Stimulated activated CD8-positive, alpha-beta memory T cell treated with anti-CD3 and anti-CD28 coated beads, Interleukin-4, amount 100 ng/mL, for 48 hours (primary cell): ENCODE results near the gene MYO9A.

Experiments used
- DNase-seq: peaks from one replicate; pipeline ENCODE4 v3.0.0-alpha.2; 2020

MYO9A gene

GRCh38 chr15:71804695-71805470, 313.1 kb downstream of the MYO9A start:
- no peak for DNase-seq

GRCh38 chr15:71804226-71804625, 313.7 kb downstream of the MYO9A start:
- DNase-seq: no peak

GRCh38 chr15:71802770-71803169, 315.2 kb downstream of the MYO9A start:
- peak; percentile 70 for DNase-seq

GRCh38 chr15:71801935-71802655, 315.9 kb downstream of the MYO9A start:
- DNase-seq: no peak

GRCh38 chr15:71800835-71801745, 316.9 kb downstream of the MYO9A start:
- DNase-seq: peak; percentile 36

- no peak for DNase-seq
These were observed 317.8 kb downstream of the MYO9A start for GRCh38 chr15:71800190-71800589.

GRCh38 chr15:71798641-71799040, 319.3 kb downstream of the MYO9A start:
- no peak for DNase-seq

GRCh38 chr15:71792521-71792920, 325.4 kb downstream of the MYO9A start:
- no peak for DNase-seq

- DNase-seq: no peak
These were observed 326.0 kb downstream of the MYO9A start for GRCh38 chr15:71791975-71792374.

- DNase-seq: no peak
These were observed 327.9 kb downstream of the MYO9A start for GRCh38 chr15:71790081-71790480.

GRCh38 chr15:71789616-71790015, 328.3 kb downstream of the MYO9A start:
- DNase-seq: no peak

GRCh38 chr15:71788646-71789579, 329.0 kb downstream of the MYO9A start:
- no peak for DNase-seq

GRCh38 chr15:71786673-71787072, 331.3 kb downstream of the MYO9A start:
- no peak for DNase-seq

- no peak for DNase-seq
These were observed 332.0 kb downstream of the MYO9A start for GRCh38 chr15:71785996-71786395.

- peak; percentile 59 for DNase-seq
These were observed 333.2 kb downstream of the MYO9A start for GRCh38 chr15:71784719-71785118.

- DNase-seq: no peak
These were observed 335.4 kb downstream of the MYO9A start for GRCh38 chr15:71782422-71783165.

GRCh38 chr15:71781965-71782265, 336.0 kb downstream of the MYO9A start:
- DNase-seq: no peak

- no peak for DNase-seq
These were observed 336.6 kb downstream of the MYO9A start for GRCh38 chr15:71781179-71781964.

GRCh38 chr15:71780115-71780976, 337.6 kb downstream of the MYO9A start:
- peak; percentile 43 for DNase-seq
